ENCODE results near the gene MAD1L1.

DNA sequence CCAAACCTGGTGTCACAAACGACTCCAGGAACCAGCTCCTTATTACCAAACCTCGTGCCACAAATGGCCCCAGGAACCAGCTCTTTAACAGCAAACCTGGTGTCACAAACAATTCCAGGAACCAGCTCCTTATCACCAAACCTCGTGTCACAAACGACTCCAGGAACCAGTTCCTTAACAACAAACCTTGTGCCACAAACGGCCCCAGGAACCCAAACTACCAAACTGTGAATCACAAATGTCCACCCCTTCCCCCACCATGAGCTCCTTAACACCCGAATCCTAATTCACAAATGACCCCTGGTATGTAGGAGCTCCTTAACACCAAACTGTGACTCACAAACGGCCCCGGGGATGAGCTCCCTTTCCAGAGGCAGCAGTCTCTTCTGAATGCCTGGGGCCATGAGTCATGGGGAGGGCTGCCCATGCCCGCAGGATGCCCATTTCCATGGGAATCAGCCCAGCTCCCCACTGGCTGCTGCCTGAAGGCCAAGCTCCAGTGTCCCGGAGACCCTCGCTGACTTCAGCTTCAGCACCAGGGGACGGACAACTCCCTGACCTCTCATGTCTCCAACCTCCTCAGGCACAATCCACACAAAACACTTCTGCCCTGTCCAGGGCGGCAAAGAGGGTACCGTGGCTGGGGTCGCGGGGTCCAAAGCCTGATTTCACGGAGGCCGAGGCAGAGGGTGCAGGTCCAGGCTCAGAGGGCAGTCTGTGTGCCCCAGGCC lies 349.5 kb downstream of the MAD1L1 start:
- TF ChIP-seq, protein P1, sequence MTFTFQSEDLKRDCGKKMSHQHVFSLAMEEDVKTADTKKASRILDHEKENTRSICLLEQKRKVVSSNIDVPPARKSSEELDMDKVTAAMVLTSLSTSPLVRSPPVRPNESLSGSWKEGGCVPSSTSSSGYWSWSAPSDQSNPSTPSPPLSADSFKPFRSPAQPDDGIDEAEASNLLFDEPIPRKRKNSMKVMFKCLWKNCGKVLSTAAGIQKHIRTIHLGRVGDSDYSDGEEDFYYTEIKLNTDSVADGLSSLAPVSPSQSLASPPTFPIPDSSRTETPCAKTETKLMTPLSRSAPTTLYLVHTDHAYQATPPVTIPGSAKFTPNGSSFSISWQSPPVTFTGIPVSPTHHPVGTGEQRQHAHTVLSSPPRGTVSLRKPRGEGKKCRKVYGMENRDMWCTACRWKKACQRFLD (tag by site-specific recombination; IDR thresholded peaks at IDR 0.05) = no peak
- TF ChIP-seq TCF7L2 (IDR thresholded peaks at IDR 0.05; ENCODE audit: borderline replicate concordance, low read depth, low read length) (no peak), ZNF302 (tag by site-specific recombination; IDR thresholded peaks at IDR 0.05; ENCODE audit: low read depth) (no peak), KLF10 (tag by site-specific recombination; IDR thresholded peaks at IDR 0.05) (no peak), ZNF501 (tag by site-specific recombination; IDR thresholded peaks at IDR 0.05) (no peak)
- TF ChIP-seq, protein P2, sequence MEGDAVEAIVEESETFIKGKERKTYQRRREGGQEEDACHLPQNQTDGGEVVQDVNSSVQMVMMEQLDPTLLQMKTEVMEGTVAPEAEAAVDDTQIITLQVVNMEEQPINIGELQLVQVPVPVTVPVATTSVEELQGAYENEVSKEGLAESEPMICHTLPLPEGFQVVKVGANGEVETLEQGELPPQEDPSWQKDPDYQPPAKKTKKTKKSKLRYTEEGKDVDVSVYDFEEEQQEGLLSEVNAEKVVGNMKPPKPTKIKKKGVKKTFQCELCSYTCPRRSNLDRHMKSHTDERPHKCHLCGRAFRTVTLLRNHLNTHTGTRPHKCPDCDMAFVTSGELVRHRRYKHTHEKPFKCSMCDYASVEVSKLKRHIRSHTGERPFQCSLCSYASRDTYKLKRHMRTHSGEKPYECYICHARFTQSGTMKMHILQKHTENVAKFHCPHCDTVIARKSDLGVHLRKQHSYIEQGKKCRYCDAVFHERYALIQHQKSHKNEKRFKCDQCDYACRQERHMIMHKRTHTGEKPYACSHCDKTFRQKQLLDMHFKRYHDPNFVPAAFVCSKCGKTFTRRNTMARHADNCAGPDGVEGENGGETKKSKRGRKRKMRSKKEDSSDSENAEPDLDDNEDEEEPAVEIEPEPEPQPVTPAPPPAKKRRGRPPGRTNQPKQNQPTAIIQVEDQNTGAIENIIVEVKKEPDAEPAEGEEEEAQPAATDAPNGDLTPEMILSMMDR (tag by site-specific recombination; IDR thresholded peaks at IDR 0.05) = no peak

Data from HEK293 (cell line).